GM21515 (cell line): ENCODE data around the gene TRIM66.

Source experiments
- ATAC-seq: cut with Tn5 transposase; IDR thresholded peaks from one replicate; pipeline ENCODE4 v1.9.1; 2021; ENCODE audit not compliant: unreplicated experiment

The TRIM66 gene

DNA sequence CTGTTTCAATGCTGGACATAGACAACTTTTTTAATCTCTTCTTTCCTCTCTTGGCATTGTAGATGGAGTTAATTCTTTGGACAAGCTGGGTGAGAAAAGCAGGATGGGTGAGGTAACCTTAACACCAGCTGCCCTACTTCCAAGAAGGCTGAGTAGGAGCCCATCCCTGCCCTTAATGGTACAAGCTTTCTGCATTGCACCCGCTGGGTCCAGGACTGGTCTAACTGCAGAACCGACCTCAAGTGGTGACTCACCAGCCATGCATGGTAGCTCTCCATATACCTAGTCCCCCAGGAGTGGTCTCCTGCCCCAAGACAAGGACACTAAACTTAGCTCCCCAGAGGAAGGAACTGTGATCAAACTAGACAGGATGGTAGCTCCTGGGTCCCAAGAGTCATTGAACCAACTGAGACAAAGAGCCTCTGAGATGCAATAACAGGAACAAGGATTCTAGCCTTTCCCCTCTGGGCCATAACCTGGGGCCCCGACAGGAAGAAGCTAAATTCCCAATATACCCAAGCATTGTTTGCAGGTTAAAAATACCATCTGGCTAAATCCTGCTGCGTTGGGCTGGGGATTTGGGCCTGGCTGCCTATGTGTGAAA lies 32.3 kb upstream of the TRIM66 start:
- no peak for ATAC-seq

DNA sequence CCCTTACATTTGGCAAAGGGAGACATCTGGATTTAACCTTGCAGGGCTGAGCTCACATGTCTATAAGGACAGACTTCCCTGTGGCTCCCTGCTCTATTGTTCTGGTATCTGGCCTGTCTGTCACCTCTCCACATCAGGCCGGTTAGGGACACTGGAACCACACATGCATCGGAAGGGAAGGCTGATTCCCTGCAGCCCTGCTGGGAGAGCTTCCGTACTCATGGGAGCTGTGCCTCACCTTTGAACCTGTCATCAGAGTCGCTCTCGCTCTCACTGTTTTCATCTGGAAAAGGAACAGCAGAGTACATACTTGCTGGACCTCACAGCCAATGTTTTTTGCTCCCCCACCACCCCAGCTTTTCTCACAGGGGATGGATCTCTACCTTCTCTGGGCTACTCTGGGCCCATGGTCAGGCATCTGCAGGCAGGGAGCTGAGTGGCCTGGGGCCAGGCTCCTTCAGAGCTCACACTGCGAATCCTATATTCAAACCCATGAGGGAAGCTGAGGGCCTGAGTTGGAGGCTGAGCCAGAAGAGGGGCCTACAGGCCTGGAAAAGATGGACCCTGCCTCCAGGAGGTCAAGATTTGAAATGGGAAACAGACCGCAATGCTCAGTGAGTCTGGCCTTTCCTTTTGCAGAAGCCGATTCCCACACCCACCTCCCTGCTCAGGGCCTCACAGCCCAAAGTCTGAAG lies 31.4 kb upstream of the TRIM66 start:
- ATAC-seq, result no peak

DNA sequence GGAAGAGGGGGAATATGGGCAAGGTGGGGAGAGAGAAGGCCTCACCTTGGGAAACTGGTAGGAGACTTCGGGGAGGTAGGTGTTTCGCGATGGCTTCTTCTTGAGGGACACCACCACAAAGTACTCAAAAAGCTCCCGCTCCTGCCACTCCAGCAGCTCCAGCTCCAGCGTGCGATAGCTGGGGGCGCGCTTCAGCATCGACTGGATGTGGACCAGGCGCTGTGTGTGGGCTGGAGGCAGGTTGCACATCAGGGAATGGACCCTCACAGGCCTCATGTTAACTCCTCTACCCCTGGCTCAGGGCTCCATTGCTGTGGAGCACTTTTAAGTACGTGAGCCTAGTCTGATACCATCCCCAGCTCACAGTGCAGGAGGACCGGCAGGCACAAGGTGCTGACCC lies 30.0 kb upstream of the TRIM66 start:
- ATAC-seq, result no peak

GRCh38 chr11:8711895-8712442 lies 29.5 kb upstream of the TRIM66 start:
- ATAC-seq, result no peak

DNA sequence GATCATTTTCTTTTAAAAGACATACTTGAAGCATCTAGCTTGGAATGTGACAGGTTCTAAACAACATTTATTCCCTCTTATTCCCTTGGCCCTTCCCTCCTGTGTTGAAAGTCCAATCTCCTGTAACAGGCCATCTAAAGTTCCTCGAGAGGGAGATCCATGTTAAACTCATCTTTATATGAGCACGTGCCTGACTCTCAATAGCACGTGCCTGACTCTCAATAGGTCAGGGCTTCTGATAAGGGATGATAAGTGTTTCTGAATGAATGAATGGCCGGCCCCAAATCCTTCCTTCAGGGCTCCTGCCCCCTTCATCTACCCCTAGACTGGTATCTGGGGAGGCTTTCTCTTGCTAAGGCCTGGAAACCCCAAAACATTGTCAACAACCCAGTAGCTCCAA lies 27.3 kb upstream of the TRIM66 start:
- ATAC-seq, result no peak

- ATAC-seq, result no peak
These were observed 26.7 kb upstream of the TRIM66 start for GRCh38 chr11:8709002-8709672.

DNA sequence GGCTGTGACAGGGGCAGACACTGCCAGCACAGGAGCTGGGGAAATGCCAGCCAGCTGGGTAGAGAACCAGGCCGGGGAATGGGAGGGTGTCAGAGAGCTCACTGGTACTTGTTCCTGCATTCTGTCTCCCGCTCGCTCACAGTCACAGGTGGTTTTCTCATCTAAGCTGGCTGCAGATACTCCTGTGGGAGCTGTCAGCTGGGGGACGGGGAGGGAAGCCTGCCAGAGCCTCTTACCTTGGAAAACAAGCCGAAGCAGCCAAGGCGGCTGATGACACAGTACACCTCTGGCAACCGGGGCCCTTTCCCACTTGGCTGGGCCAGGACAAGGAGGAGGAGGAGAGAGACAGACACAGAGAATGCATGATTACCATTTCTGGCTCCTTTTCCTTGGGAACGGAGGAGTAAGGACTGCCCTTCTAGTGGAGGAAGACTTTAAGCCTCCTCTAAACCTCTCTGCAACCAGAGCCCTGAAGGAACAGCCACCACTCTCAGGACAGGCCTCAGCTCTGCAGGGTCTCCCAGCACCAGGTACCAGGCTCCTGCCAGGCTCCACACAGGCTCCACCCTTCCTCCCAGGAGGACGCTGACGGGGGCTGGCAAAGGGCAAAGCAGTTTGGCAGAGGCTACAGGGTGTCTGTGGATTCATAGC lies 25.2 kb upstream of the TRIM66 start:
- no peak for ATAC-seq

GRCh38 chr11:8706673-8707432 lies 24.4 kb upstream of the TRIM66 start:
- ATAC-seq, result no peak

DNA sequence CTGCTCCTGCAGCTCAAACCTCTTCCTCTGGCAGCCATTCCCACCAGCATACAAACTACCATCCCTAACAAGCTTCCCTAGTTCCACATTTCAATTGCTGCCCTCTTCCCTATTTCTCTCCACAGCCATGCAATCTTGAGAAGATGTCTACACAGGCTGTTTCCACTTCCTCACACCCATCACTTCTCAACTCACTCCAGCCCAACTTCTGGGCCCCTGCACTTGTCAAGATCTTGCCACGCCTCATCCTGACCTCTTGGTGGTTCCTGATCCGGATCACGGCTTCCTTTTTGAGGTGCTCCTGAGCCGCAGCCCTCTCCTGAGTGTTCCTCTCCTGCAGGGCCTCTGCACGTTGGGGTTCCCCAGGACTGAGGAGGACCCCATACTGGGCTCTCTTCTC lies 22.7 kb upstream of the TRIM66 start:
- ATAC-seq, result no peak

DNA sequence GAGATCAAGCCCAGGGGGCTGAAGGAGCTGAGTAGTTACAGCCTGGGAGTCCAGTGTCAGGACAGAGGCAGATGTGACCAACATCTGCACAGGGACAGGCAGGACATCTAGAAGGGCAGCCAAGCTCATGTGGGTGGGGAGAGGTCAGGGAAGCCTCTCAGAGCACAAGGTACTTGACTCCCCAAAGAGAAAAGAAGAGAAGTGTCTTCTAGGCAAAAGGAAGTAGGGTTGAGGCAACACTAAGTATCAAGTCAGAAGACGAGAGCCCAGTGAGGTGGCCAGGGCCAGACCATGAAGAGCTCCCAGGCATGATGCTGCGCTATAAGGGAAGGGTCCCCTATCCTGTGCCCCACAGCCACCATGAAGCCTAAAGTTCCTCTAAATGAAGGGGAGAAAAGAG lies 21.7 kb upstream of the TRIM66 start:
- no peak for ATAC-seq

GRCh38 chr11:8702598-8702915 lies 20.1 kb upstream of the TRIM66 start:
- ATAC-seq, result no peak

GRCh38 chr11:8701891-8702597 lies 19.6 kb upstream of the TRIM66 start:
- no peak for ATAC-seq

DNA sequence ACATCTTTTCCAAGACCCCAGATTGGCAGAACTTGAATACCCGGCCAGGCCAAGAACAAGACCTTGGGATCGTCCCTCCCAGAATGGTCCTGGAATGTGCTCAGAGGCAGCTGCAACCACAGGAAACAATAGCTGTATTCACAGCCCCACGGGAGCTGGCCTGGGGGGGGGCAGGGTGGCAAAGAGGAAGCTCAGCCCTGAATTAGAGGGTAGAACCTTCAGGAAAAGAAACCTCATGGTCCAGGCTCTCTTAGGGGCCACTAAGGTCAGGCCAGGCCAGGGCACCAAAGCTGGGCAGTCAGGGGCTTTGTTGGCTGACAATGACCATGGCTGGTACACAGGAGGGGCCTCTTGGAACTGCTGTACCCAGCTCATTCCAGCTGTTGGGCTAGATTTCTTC lies 17.4 kb upstream of the TRIM66 start:
- no peak for ATAC-seq

DNA sequence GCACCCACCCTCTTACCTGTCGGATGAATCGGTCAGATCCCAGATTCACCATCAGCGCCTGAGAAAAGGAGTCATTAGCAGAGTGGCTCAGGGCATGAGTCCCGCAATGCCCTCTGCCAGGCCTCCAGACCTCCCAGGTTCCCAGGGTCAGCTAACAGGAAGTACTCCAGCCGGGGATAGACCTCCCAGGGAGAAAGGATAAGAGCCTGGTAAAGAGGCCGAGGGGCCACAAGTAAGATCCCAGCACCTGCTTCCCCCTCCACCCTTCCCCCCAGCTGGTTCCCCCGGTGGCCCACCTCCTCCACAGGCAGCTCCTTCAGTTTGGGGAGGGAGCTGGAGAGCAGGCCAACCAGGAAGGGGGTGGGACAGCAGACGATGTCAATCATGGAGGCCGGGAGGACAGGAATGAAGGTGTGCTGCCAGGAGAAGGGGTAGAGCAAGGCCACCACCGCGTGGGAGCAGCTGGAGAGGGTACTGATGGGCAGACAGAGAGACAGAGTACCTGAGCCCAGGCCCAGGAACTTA lies 16.5 kb upstream of the TRIM66 start:
- ATAC-seq, result no peak

GRCh38 chr11:8698379-8698851 lies 15.9 kb upstream of the TRIM66 start:
- no peak for ATAC-seq

DNA sequence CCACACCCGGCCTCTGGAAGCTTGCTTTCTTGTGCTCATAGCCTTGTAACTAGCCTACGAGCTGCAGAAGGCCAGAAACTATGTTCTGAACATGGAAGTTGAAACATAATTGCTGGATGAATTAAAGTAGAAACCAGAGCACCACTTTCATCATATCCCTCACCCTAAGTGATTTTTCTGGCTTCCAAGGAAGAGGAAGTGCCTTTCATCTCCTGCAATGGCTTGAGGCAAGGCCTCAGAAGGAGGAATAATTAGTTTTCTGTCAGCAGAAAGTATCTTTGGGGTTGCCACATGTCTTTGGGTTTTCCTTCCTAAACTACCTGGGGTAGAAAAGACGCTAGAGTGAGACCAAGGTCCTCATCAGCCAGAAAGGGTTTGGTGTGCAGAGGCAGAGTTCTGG lies 14.6 kb upstream of the TRIM66 start:
- no peak for ATAC-seq

DNA sequence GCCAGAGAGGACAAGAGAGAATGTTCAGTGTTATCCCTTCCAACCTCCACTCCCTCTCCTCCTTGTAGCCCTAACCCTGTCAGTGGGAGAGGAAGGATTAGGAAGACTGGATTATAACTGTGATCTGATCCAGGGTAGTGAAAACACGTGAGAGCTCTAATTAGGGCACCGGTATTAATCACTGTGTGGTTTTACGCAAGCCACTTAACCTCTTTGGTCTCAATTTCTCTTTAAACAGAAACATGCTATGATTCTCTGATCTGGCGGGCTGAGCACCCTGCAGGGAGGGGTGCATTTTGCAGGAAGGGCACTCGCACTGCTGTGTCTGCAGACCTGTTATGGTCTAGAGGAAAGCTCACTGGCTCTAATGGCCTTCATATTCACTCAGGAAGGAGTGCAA lies 11.7 kb upstream of the TRIM66 start:
- no peak for ATAC-seq

- no peak for ATAC-seq
These were observed 11.1 kb upstream of the TRIM66 start for GRCh38 chr11:8693555-8693954.

DNA sequence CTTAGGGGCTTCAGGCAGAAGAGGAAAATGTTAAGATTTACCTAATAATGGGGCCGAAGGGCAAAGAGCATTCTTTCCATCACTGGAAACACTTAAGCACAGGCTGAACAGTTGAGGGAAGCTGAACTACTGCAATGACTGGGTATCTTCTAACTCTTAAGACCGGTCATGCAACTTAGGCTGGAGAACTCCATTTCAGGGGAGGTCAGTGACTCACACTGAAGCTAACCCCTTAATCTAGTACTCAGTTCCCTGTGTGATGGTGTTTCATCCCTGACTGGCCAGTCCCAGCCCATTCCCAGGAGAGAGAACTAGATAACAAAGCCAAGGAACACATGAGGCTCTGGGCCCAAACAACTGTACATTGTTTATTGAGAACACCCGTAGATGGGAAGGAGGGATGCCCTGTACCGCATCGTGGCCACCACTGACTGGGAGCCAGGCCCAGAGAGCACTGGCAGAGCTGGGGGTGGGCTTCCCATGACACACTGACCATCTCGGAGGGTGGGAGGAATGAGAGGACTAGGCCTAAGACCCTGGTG lies 10.6 kb upstream of the TRIM66 start:
- no peak for ATAC-seq

GRCh38 chr11:8692417-8692816 lies 10.0 kb upstream of the TRIM66 start:
- no peak for ATAC-seq
